HEK293 (cell line): ENCODE data around the gene ICE1.

ENCODE experiments used
- TCF7L2 ChIP-seq: IDR thresholded peaks from 2 replicates; pipeline ENCODE4 v1.6.1; 2011; ENCODE audit warnings: low read depth, mild to moderate bottlenecking, inconsistent platforms, low read length, moderate library complexity, borderline replicate concordance
- YY1 ChIP-seq: fragments of 450-650 bp; formaldehyde crosslinking; IDR thresholded peaks from 2 replicates; pipeline ENCODE4 v1.5.1; 2018; ENCODE audit warnings: missing biosample characterization, missing genetic modification characterization
- ZNF558 ChIP-seq: fragments of 450-650 bp; formaldehyde crosslinking; IDR thresholded peaks from 2 replicates; pipeline ENCODE4 v1.5.1; 2016; ENCODE audit warnings: missing biosample characterization, missing genetic modification characterization
- ZNF585B ChIP-seq: fragments of 450-650 bp; formaldehyde crosslinking; IDR thresholded peaks from 2 replicates; pipeline ENCODE4 v1.5.1; 2016; ENCODE audit warnings: missing biosample characterization, missing genetic modification characterization

DNA sequence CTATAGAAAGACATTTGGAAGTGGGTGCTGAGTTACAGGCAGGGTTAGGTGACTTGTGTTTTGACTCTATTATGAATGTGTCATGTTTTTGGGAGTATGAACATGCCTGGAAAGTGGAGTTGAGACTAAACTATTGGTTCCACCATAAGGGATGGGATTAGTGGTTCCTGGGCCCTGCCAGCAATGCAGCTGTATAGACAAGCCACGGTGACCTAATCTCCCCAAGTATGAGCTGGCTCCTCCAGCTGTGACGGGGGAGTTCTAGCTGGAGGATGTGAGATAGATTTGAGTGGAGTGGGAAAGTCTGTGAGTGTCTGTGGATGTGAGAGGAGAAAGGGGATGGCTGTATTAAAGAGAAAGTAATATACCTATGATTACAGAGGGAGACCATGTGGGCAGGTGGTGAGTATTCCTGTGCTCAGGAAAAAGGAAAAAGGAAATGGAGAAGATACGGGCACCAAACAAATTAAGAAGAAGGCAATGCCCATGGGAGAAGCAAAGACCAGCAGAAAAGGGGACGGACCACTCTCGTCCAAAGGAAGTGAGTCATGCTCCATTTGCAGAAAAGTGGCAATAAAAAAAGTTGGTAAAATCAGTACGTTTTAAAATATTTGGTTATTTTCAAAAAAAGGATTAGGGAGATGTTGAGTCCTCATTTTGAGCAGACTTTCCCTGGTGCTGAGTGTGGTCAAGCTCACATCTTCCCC is 48.3 kb upstream of the ICE1 start:
- no peak for TF ChIP-seq ZNF585B (tag by site-specific recombination)
- no peak for TF ChIP-seq ZNF558
- no peak for TF ChIP-seq YY1 (tag by site-specific recombination)
- no peak for TF ChIP-seq TCF7L2
